GM21723 (cell line): ENCODE measurements around the gene TPST2.

ENCODE experiments used
- ATAC-seq: cut with Tn5 transposase; IDR thresholded peaks from one replicate; pipeline ENCODE4 v1.9.1; 2021; ENCODE audit warnings: mild to moderate bottlenecking, moderate library complexity; ENCODE audit not compliant: unreplicated experiment

TPST2 gene

DNA sequence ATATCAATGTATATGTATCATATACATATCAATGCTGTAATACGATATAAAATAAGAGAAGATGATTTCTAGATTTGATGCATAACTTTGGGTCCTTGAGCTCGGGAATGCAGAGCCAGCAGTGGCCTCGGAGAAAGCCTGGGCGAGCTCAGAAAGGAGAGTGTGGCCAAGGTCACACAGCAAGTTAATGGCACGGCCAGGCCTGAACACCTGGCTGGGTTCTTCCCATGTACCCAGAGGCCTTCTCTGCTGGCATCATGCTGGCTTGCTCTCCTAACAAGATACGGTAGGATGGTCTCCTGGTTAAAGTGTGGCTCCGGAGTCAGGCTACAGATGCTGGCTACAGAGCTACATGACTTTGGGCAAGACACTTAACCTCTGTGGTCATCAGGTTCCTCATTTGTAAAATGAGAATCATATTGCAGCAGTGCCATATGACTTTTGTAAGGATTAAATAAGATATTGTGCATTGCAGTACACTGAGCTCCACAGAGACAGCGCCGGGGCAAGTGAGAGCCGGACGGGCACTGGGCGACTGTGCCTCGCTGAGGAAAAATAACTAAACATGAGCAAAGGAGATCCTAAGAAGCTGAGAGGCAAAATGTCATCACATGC, 29.9 kb downstream of the TPST2 start:
- no peak for ATAC-seq

GRCh38 chr22:26558248-26558895, 31.6 kb downstream of the TPST2 start:
- no peak for ATAC-seq

- ATAC-seq = no peak
Measured at GRCh38 chr22:26556904-26557303, 33.0 kb downstream of the TPST2 start.

GRCh38 chr22:26555478-26555877, 34.5 kb downstream of the TPST2 start:
- ATAC-seq = no peak

DNA sequence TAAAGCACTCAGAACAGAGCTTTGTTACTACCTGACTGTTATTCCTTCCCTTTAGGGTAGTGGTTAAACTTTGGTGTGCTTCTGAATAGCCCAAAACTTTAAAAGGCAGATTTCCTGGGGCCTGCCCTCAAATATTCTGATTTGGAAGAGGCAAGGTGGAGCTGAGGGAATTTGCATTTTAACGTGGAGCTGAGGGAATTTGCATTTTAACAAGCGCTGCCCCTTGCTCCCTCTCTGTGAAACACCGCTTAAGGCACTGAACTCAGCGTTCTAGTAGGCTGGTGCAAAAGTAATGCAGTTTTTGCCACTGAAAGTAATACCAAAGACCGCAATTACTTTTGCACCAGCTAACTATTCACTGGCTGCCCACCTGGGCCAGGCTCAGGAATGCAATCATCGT, 35.0 kb downstream of the TPST2 start:
- ATAC-seq = no peak

GRCh38 chr22:26553056-26553752, 36.7 kb downstream of the TPST2 start:
- no peak for ATAC-seq

DNA sequence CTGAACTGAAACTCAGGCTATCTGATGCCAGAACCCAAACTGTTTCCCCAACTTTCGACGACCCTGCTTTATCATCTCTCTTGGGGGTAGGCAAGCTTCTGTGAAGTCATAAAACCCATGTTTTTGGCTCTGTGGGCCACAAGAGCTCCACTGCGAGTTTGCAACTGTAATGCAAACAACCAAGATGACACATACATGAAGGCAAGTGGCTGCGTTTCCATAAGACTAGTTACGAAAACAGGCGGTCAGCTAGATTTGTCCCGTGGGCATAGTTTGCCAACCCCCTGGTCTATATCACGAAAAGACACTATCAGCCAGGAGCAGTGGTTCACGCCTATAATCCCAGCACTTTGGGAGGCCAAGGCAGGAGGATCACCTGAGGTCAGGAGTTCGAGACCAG, 37.5 kb downstream of the TPST2 start:
- no peak for ATAC-seq

- ATAC-seq = no peak
Measured at GRCh38 chr22:26551568-26551967, 38.4 kb downstream of the TPST2 start.

GRCh38 chr22:26550498-26551033, 39.4 kb downstream of the TPST2 start:
- no peak for ATAC-seq

GRCh38 chr22:26549902-26550497, 39.9 kb downstream of the TPST2 start:
- no peak for ATAC-seq

DNA sequence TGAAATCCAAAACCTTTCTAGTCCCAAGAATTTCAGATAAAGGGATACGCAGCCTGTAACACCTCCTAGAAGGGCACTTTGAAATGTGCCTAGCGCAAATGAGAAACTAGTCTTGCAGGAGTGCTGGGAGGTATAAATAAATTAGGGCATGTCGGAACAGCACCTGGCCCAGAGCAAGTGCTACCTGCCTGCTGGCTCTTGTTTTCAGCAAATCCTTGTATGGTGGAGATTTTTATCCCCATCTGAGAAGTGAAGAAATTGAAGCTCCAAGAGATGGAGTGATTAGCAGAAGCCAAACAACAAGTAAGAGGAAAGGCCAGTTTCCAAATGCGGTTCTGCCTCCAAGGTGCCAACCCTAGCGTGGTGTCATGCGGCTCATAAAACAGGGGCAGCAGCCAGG, 40.9 kb downstream of the TPST2 start:
- ATAC-seq = no peak

GRCh38 chr22:26548303-26548702, 41.6 kb downstream of the TPST2 start:
- ATAC-seq = no peak

DNA sequence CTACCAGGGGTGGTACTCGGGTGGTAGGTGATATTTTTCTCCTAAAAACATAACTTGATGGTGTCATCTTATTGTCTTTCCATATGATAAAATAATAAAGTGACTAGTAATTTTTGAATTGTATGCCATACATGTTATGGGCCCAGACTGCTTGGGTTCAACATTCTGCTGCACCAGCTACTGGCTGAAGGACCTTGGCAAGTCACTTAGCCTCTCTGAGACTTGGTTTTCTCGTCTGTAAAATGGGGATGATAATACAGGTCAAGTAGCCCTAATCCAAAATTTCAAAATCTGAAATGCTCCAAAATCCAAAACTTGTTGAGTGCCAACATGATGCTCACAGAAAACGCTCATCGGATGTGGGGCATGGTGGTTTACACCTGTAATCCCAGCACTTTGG, 42.1 kb downstream of the TPST2 start:
- no peak for ATAC-seq

- ATAC-seq = no peak
Measured at GRCh38 chr22:26547426-26547825, 42.5 kb downstream of the TPST2 start.

DNA sequence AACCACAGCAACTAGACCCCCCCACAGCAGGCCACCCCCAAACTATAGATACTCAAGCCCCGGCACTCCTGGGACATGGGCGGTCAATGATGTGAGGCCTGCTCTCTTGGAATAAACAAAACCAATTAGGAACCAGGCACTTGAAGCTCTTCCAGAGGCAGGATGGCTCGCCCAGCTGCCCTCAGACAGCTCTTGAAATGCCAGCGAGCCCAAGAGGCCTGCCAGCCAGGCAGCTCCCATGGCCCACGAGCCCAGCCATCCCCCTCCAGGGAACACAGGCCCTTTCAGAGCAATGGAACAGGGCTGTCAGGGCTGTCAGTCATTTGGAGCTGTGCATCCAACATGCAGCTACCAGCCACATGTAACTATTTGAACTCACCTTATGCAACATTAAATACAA, 43.6 kb downstream of the TPST2 start:
- ATAC-seq = no peak

- no peak for ATAC-seq
Measured at GRCh38 chr22:26545827-26546226, 44.1 kb downstream of the TPST2 start.

DNA sequence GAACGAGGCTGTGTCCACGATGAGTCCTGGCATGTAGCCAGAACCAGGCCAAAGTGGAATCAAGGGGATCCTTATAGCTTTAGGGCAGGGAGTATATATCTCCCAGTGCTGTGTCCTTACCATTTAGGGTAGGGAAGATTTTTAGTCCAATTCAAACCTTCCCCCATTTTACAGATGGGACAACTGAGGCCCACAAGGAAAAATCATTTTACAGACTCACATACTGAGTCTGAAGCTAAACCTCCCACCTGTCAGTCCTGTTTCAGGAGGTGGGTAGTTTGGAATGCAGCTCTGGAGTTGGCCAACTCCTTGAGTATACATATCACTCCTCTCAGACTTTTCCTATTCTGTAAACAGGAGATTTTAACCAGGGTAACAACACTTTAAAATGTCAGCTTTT, 44.5 kb downstream of the TPST2 start:
- ATAC-seq = no peak

DNA sequence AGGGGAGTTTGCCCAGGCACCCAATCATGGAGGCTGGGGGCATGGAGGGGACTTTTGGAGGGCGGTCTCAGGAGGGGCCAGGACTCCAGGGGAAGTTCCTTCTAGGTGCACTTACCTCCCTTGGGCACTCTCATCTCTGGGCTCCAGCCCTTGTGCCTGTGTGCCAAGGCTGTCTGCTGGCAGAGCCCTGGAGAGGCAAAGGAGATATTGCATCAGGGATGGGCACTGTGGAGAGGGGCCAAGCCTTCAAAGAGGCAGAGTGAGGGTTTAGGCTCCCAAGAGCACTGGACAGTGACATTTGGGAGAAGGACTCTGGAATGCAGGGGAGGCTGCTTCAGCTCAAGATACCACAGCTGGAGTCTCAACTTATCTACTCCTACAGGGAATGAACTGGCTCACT, 45.4 kb downstream of the TPST2 start:
- no peak for ATAC-seq

- ATAC-seq = no peak
Measured at GRCh38 chr22:26542831-26543230, 47.1 kb downstream of the TPST2 start.

- no peak for ATAC-seq
Measured at GRCh38 chr22:26541167-26541819, 48.6 kb downstream of the TPST2 start.

DNA sequence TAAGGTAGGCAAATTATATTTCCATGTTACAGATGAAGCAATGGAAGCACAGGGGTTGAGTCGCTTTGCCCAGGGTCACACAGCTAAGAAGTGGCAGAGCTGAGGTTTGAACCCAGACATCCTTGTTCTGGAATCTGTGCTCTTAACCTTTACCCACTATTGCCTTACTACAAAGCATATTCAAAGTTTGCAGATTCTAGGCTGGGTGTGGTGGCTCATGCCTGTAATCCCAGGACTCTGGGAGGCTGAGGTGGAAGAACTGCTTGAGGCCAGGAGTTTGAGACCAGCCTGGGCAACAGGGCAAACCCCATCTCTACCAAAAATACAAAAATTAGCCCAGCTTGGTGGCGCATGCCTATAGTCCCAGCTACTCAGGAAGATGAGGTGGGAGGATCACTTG, 49.8 kb downstream of the TPST2 start:
- no peak for ATAC-seq
